ENCODE measurements around the gene ABCC10.

The ABCC10 gene

DNA sequence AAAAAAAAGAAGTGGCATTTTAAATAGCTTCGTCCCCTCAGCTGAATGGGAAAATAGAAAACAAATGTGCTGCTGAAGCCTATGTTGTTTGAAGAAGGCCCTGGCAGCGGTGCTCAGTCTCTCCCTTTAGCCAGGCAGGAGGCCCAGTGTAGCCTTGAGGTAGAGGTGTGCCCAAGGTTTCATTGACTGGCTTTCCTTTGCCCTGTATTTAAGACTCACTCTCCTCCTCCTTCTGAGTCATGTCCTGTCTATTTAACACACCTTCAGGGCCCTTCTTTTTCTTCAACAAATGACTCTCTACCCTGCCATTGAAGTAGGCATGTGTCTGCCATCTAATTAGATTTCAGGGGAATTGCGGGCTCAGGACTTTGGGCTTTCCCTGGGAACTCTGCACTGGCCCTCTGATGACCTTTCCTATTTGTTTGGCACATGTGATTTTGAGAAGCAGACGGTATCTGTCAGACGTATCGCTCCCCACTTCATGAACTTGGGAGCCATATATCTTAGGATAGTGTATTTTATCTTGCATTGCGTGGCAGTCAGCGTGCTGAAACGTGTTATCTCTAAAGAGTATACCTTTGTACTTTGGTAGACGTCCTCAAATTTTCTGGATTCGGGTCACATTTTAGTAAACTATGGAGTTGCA is 54.4 kb downstream of the ABCC10 start:
- H3K27ac ChIP-seq = no peak overlapping the region
- no peaks in the 10 kb centered on the region for H3K36me3 ChIP-seq
- H3K4me1 ChIP-seq (ENCODE audit: control insufficient read depth in 1 of 2, insufficient read depth in 1 of 2, low read depth in 1 of 2, low read length in 1 of 2) = peaks cover 9 to 15% of the 10 kb centered on the region in 2 experiments
- H3K27me3 ChIP-seq = no peaks in the 10 kb centered on the region
- H3K4me3 ChIP-seq (ENCODE audit: low read depth in 1 of 2, low read length in 1 of 2) = no peak overlapping the region
- no peaks in the 10 kb centered on the region for H3K9me3 ChIP-seq
- TF ChIP-seq, protein P1, sequence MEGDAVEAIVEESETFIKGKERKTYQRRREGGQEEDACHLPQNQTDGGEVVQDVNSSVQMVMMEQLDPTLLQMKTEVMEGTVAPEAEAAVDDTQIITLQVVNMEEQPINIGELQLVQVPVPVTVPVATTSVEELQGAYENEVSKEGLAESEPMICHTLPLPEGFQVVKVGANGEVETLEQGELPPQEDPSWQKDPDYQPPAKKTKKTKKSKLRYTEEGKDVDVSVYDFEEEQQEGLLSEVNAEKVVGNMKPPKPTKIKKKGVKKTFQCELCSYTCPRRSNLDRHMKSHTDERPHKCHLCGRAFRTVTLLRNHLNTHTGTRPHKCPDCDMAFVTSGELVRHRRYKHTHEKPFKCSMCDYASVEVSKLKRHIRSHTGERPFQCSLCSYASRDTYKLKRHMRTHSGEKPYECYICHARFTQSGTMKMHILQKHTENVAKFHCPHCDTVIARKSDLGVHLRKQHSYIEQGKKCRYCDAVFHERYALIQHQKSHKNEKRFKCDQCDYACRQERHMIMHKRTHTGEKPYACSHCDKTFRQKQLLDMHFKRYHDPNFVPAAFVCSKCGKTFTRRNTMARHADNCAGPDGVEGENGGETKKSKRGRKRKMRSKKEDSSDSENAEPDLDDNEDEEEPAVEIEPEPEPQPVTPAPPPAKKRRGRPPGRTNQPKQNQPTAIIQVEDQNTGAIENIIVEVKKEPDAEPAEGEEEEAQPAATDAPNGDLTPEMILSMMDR (IDR thresholded peaks at IDR 0.05) = no peak

DNA sequence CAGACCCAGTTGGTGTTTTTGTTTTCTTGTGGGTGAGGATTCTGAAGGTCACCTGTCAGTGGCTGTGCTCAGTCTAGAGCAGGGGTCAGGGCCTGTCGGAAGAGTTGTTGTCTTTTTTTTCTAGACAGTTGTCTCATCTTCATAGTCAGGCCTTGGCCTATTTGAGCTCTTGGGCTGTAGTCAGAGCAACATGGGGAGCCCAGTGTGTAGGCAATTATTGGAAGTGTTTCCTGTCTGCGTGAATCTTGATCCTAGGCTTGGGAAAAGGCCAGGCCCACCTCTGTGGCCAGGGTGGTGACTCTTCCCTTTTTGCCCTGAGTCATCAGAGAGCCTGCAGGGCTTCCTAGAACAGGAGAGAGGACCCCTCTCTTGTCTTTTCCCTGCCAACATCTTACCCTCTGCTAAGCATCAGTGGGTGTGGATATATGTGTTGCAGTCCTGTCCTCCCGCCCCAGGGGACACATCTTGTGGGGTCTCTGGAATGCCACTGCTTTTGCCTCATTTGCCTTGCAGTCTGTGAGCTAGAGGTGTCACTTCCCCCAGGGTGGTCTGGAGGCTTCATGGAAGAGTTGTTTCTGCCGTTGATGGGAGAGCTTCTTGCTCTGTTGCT is 61.4 kb downstream of the ABCC10 start:
- no peaks in the 10 kb centered on the region for H3K4me1 ChIP-seq (ENCODE audit: control insufficient read depth in 1 of 2, insufficient read depth in 1 of 2, low read depth in 1 of 2, low read length in 1 of 2)
- no peak overlapping the region for H3K27ac ChIP-seq
- TF ChIP-seq, protein P1 (IDR thresholded peaks at IDR 0.05) = no peak
- H3K9me3 ChIP-seq = no peaks in the 10 kb centered on the region
- no peaks in the 10 kb centered on the region for H3K27me3 ChIP-seq
- H3K36me3 ChIP-seq = peaks cover 11% of the 10 kb centered on the region
- H3K4me3 ChIP-seq (ENCODE audit: low read depth in 1 of 2, low read length in 1 of 2) = no peak overlapping the region

DNA sequence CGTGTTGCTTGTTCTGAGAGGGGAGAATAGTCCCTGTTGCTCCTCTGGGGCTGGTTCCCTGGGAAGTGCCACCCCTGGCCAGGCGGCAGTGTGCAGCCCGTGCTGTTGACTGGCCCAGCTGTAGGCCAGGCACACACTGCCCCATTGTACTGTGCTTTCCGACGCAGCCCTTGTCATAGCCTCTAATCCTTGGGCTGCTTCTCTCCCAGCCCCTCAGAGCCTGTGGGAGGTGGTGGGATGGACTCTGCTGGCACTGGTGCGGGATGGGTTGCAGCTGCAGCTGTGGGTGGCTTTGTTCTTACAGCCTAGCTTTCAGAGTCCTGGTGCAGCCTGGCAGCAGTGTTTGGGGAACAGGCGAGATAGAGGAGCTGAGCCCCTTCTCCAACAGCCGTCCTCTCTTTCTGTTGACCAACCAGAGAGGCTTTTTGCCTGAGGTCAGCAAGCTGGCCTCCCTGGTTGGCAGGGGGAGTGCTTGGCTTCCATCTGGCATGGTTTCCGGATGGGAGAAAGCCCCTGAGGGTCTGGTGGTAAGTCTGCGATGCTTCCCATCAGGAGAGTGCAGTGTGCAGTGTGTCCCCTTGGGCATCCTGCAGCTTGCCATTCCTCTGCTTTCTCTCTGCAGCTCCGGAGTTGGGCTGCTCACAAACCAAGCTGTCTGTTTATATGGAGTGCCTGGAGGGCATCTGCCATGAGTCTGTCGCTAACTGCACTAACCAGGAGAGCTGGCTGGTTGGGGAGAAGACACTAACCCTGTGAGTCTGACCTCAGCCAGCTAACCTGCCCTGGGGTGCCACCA is 62.1 kb downstream of the ABCC10 start:
- Histone ChIP-seq H3K36me3 (peaks cover 15% of the 10 kb centered on the region), H3K4me1 (ENCODE audit: control insufficient read depth in 1 of 2, insufficient read depth in 1 of 2, low read depth in 1 of 2, low read length in 1 of 2) (no peaks in the 10 kb centered on the region), H3K9me3 (no peaks in the 10 kb centered on the region), H3K27me3 (no peaks in the 10 kb centered on the region), H3K27ac (no peak overlapping the region), H3K4me3 (ENCODE audit: low read depth in 1 of 2, low read length in 1 of 2) (no peak overlapping the region)
- TF ChIP-seq, protein P1 (IDR thresholded peaks at IDR 0.05) = no peak

DNA sequence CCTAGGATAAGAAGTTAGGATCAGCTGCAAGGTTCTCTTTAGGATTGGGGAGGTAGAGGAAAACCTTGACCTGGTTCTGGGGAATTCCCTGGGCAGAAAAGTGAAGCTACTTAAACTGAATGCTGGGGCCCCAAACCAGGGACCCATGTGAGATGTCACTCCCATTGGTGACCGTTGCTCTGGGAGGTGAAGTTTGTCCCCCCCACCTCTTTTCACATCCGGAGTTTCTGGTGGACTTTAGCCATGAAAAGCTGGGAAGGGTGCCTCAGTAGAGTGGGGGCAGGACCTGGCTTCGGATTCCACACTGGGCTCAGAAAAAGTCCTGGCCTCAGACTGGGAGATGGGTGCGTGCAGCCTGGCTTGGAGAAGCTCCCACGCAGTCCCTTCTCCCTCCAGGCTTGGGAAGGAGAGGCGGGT is 63.2 kb downstream of the ABCC10 start:
- TF ChIP-seq, protein P1 (IDR thresholded peaks at IDR 0.05) = no peak
- Histone ChIP-seq H3K4me3 (ENCODE audit: low read depth in 1 of 2, low read length in 1 of 2) (no peak overlapping the region), H3K27ac (no peak overlapping the region)

DNA sequence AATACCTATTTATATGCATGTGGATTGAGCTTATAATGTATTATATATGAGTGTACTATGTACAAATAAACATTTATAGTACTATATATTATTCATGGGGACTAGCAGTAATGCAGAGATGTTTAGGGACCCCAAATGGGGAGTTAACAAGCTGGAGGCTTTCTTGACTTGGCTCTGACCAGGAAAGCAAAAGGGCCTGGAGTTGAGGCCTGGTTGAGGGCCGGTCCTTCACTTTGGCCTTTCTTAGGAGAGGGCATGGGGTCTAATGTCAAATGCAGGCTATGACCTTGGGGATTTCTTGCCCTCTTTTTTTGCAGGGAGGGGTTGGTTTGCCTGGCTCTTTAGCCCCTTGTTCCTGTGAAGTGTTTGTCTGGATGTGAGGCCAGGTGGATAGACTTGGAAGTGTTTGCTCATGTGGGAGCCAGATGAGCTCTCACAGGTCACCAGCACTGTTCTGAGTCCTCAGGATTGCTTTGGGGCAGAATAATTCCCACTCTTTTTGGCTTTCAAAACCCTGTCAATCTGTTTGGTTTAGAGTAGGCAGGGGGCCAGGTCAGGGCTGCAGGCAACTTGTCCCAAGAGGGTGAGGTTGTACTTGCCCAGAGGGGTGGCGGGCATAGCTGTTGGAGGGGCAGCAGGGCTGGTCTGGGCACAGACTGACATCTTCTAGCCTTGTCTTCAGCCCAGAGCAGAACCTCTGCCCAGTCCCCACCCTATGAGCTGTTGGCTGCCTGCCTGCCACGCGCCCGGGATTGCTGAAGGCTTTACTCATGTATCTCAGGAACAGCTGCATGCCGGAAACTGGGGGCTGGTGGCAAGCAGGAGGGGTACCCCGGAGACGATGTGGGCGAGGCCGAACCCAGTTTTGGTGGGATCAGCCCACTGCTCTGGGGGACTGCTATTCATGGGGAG is 64.7 kb downstream of the ABCC10 start:
- Histone ChIP-seq H3K4me1 (ENCODE audit: control insufficient read depth in 1 of 2, insufficient read depth in 1 of 2, low read depth in 1 of 2, low read length in 1 of 2) (peaks cover 8 to 10% of the 10 kb centered on the region in 2 experiments), H3K36me3 (peaks cover 24% of the 10 kb centered on the region), H3K27me3 (no peaks in the 10 kb centered on the region), H3K9me3 (no peaks in the 10 kb centered on the region), H3K4me3 (ENCODE audit: low read depth in 1 of 2, low read length in 1 of 2) (no peak overlapping the region), H3K27ac (no peak overlapping the region)
- TF ChIP-seq, protein P1 (IDR thresholded peaks at IDR 0.05) = no peak

More for the DNA sequence above, 63.2 kb downstream of the ABCC10 start:
- Histone ChIP-seq H3K9me3 (no peaks in the 10 kb centered on the region), H3K4me1 (ENCODE audit: control insufficient read depth in 1 of 2, insufficient read depth in 1 of 2, low read depth in 1 of 2, low read length in 1 of 2) (peaks cover 6 to 8% of the 10 kb centered on the region in 2 experiments), H3K36me3 (peaks cover 15% of the 10 kb centered on the region), H3K27me3 (no peaks in the 10 kb centered on the region)

Measured in neutrophil (primary cell).